HG03571 (cell line): ENCODE results near the gene PCSK4.
"Not testable (repeated sequence)": the region's sequence is repeated elsewhere in the genome, so short reads cannot be mapped to it uniquely, and the experiment has no call there.

ENCODE experiments used
- ATAC-seq: cut with Tn5 transposase; IDR thresholded peaks from one replicate; pipeline ENCODE4 v1.9.1; 2021; ENCODE audit not compliant: unreplicated experiment

Gene PCSK4

GRCh38 chr19:1522838-1523237, 32.7 kb upstream of the PCSK4 start:
- ATAC-seq, result no peak

- ATAC-seq, result no peak
Measured at GRCh38 chr19:1522061-1522460, 31.9 kb upstream of the PCSK4 start.

GRCh38 chr19:1521636-1522035, 31.5 kb upstream of the PCSK4 start:
- no peak for ATAC-seq

- no peak for ATAC-seq
Measured at GRCh38 chr19:1520203-1520780, 30.1 kb upstream of the PCSK4 start.

- ATAC-seq, result not testable (repeated sequence)
Measured at GRCh38 chr19:1519802-1520201, 29.7 kb upstream of the PCSK4 start.

GRCh38 chr19:1518471-1518870, 28.3 kb upstream of the PCSK4 start:
- ATAC-seq, result no peak

- no peak for ATAC-seq
Measured at GRCh38 chr19:1516395-1516753, 26.2 kb upstream of the PCSK4 start.

GRCh38 chr19:1514986-1515721, 25.0 kb upstream of the PCSK4 start:
- no peak for ATAC-seq

GRCh38 chr19:1514295-1514661, 24.1 kb upstream of the PCSK4 start:
- ATAC-seq, result no peak

GRCh38 chr19:1513499-1514294, 23.5 kb upstream of the PCSK4 start:
- no peak for ATAC-seq

- no peak for ATAC-seq
Measured at GRCh38 chr19:1512671-1513498, 22.7 kb upstream of the PCSK4 start, which contains the start of gene ADAMTSL5. TSS of gene ADAMTSL5 (minus strand) at chr19:1513019. CDS start at chr19:1510943, 2,076 bp downstream.

GRCh38 chr19:1511318-1512317, 21.5 kb upstream of the PCSK4 start:
- ATAC-seq, result no peak

GRCh38 chr19:1510807-1511206, 20.7 kb upstream of the PCSK4 start:
- no peak for ATAC-seq

- no peak for ATAC-seq
Measured at GRCh38 chr19:1510442-1510806, 20.3 kb upstream of the PCSK4 start.

GRCh38 chr19:1509602-1510441, 19.7 kb upstream of the PCSK4 start:
- no peak for ATAC-seq

- ATAC-seq, result no peak
Measured at GRCh38 chr19:1508507-1508856, 18.3 kb upstream of the PCSK4 start.

- ATAC-seq, result no peak
Measured at GRCh38 chr19:1507763-1508506, 17.8 kb upstream of the PCSK4 start.

- no peak for ATAC-seq
Measured at GRCh38 chr19:1507192-1507660, 17.1 kb upstream of the PCSK4 start.
